ENCODE data around the gene ACYP2. TPM values are rescaled to one million over a fixed set of nuclear protein-coding genes. Genes with fewer than 3 reads are reported as not detected.
"Not testable (repeated sequence)": the region's sequence is repeated elsewhere in the genome, so short reads cannot be mapped to it uniquely, and the experiment has no call there.

The ACYP2 gene
- total RNA-seq, 1 donor from 2014 or later = 14.9 TPM

DNA sequence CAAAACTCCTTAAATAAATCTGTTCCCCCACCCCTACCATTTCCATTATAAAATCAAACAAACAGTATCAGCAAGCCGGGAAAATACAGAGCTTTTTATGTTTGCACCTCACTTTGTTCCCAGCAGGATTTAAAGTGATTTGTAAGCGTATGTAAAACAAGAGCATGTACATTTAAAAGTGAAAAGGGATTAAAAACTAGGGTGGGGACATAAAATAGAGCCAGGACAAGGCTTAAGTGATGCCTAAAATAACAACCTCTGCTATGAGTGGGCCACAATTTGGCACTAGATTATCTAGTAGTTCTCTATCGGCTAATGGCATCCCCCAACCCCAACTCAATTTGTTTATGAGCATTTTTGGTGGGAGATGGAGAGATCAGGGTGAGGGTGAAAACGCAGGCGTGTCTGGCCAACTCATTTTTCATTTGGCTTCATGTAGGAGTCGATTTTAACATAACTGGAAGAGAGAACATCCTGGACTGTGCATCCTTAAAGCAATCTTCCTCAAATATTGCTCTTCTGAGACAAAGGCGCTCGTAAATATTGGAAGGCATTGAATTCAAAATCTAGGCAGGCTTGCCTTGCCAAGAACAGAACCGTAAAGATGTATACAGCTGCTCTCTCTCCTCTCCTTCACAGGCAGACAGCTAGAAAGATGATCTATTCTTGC is 175.1 kb downstream of the ACYP2 start:
- ATAC-seq (ENCODE audit: low read depth) = no peak
- TF ChIP-seq, protein P1, sequence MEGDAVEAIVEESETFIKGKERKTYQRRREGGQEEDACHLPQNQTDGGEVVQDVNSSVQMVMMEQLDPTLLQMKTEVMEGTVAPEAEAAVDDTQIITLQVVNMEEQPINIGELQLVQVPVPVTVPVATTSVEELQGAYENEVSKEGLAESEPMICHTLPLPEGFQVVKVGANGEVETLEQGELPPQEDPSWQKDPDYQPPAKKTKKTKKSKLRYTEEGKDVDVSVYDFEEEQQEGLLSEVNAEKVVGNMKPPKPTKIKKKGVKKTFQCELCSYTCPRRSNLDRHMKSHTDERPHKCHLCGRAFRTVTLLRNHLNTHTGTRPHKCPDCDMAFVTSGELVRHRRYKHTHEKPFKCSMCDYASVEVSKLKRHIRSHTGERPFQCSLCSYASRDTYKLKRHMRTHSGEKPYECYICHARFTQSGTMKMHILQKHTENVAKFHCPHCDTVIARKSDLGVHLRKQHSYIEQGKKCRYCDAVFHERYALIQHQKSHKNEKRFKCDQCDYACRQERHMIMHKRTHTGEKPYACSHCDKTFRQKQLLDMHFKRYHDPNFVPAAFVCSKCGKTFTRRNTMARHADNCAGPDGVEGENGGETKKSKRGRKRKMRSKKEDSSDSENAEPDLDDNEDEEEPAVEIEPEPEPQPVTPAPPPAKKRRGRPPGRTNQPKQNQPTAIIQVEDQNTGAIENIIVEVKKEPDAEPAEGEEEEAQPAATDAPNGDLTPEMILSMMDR (IDR thresholded peaks at IDR 0.05) = no peak
- no peak for DNase-seq
- H3K27me3 Mint-ChIP-seq = no peaks in the 10 kb centered on the region
- POLR2A ChIA-PET = no interaction called here
- intact Hi-C loops (cut with micrococcal nuclease) = no loop called here
- peaks cover 3% of the 10 kb centered on the region for H3K9me3 Mint-ChIP-seq
- H3K4me3 Mint-ChIP-seq = no peak overlapping the region
- H3K4me1 Mint-ChIP-seq = no peaks in the 10 kb centered on the region
- CTCF ChIA-PET = no interaction called here
- H3K36me3 Mint-ChIP-seq (ENCODE audit: low read depth) = peaks cover 2% of the 10 kb centered on the region
- no peak overlapping the region for H3K27ac Mint-ChIP-seq

DNA sequence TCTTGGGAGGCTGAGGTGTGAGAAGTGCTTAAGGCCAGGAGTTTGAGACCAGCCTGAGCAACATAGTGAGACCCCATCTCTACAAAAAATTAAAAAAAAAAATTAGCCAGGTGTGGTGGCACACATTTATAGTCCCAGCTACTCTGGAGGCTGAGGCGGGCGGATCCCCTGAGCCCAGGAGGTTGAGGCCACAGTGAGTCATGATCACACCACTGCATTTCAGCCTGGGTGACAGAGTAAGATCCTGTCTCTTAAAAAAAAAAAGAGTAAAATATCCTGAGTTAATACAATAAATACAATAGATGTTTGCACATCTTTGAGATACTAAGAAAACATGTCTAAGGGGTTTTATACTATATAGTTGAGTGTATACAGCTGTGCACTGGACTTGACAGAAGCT is 179.2 kb downstream of the ACYP2 start:
- POLR2A ChIA-PET = interaction anchor here (0.7 kb wide), 1 partner anchor 24 kb away, joined by 3 read pairs; no protein-coding TSS in a partner anchor
- H3K27ac Mint-ChIP-seq; intact Hi-C loops (cut with micrococcal nuclease): not testable (repeated sequence)

DNA sequence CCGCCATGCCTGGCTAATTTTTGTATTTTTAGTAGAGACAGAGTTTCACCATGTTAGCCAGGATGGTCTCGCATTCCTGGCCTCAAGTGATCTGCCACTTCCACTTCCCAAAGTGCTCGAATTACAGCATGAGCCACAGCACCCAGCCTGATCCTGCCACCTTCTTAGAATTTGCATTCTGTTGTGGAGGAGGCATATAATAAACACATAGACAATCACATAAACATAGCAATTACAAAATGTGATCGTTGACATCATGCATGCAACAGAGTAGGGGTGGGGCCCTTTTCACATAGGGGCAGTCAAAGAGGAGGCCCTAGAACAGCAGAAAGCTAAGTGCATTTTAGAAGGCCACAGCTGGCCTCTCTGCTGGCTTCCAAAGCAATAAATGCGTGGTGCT is 180.5 kb downstream of the ACYP2 start:
- Mint-ChIP-seq H3K27me3 (no peaks in the 10 kb centered on the region), H3K36me3 (ENCODE audit: low read depth) (no peaks in the 10 kb centered on the region), H3K9me3 (no peaks in the 10 kb centered on the region), H3K4me3 (no peak overlapping the region), H3K4me1 (no peaks in the 10 kb centered on the region), H3K27ac (no peak overlapping the region)
- ATAC-seq (ENCODE audit: low read depth) = no peak
- ChIA-PET POLR2A (no interaction called here), CTCF (no interaction called here)
- TF ChIP-seq, protein P1 (IDR thresholded peaks at IDR 0.05) = no peak
- DNase-seq = no peak
- intact Hi-C loops (cut with micrococcal nuclease) = no loop called here

More for the DNA sequence above, 179.2 kb downstream of the ACYP2 start:
- H3K4me1 Mint-ChIP-seq; H3K9me3 Mint-ChIP-seq; ATAC-seq (ENCODE audit: low read depth); H3K4me3 Mint-ChIP-seq; H3K27me3 Mint-ChIP-seq; CTCF ChIA-PET; DNase-seq; H3K36me3 Mint-ChIP-seq (ENCODE audit: low read depth): not testable (repeated sequence)

DNA sequence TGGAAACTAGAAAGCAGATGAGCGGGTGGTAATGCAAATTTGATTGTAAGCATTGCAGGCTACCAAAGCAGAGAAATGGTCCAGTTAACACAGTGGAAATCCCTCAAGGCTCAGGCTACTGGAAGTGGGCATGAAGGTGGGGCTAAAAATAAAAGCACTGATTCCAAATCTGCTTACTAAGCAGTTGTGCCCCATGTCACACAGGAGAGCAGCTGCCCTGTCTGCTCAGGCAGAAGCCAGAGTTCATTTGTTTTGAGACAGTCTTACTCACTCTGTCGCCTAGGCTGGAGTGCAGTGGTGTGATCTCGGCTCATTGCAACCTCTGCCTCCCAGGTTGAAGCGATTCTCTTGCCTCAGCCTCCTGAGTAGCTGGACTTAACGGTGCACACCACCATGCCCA is 183.1 kb downstream of the ACYP2 start:
- intact Hi-C loops (cut with micrococcal nuclease) = no loop called here
- Mint-ChIP-seq H3K27ac (no peak overlapping the region), H3K9me3 (no peaks in the 10 kb centered on the region), H3K36me3 (ENCODE audit: low read depth) (no peaks in the 10 kb centered on the region), H3K4me1 (no peaks in the 10 kb centered on the region), H3K4me3 (no peak overlapping the region), H3K27me3 (no peaks in the 10 kb centered on the region)
- no peak for ATAC-seq (ENCODE audit: low read depth)
- TF ChIP-seq, protein P1 (IDR thresholded peaks at IDR 0.05) = no peak
- DNase-seq = no peak
- CTCF ChIA-PET = no interaction called here
- POLR2A ChIA-PET = no interaction called here

DNA sequence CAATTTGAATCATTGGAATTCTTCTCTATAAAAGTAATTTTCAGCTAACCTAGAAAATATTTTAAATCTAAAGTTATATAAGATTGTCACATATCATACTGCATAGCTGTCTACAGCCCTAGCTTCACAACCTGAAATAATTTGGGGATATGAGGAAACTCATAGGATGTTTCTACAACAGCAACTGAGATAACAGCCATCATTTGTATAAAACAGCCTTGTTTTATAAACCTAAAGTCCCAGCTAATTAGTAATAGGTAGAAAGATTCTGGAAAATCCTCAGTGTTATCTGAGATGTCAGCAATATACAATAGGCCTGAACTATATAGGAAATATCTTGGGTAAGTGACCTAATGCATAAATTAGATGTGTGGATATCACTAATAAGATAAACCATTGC is 188.2 kb downstream of the ACYP2 start:
- H3K27ac Mint-ChIP-seq = no peak overlapping the region
- peaks cover 8% of the 10 kb centered on the region for H3K36me3 Mint-ChIP-seq (ENCODE audit: low read depth)
- no peaks in the 10 kb centered on the region for H3K4me1 Mint-ChIP-seq
- DNase-seq (no peak), ATAC-seq (ENCODE audit: low read depth) (no peak)
- POLR2A ChIA-PET = no interaction called here
- H3K9me3 Mint-ChIP-seq = no peaks in the 10 kb centered on the region
- TF ChIP-seq, protein P1 (IDR thresholded peaks at IDR 0.05) = no peak
- CTCF ChIA-PET = no interaction called here
- intact Hi-C loops (cut with micrococcal nuclease) = no loop called here
- no peak overlapping the region for H3K4me3 Mint-ChIP-seq
- no peaks in the 10 kb centered on the region for H3K27me3 Mint-ChIP-seq

DNA sequence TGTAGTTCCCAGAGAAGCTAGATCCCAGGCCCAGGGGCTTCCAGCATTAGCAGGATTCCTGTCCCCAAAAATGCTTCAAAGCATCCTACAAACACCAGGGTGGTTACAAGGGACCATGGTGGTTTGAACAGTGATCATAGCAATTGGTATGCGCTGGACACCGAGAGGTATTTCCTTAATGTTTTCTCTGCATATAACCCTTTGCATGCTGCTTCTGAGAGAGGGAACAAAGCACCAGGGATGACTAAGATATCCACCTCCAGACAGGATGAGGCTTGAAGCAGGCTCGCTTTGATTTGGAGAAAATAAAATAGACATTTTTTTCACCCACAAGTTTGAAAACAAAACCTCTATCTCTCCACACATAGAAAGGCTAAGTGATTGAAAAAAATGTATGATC is 191.1 kb downstream of the ACYP2 start:
- TF ChIP-seq, protein P1 (IDR thresholded peaks at IDR 0.05) = no peak
- H3K27me3 Mint-ChIP-seq = no peaks in the 10 kb centered on the region
- intact Hi-C loops (cut with micrococcal nuclease) = no loop called here
- DNase-seq (no peak), ATAC-seq (ENCODE audit: low read depth) (no peak)
- peaks cover 8% of the 10 kb centered on the region for H3K36me3 Mint-ChIP-seq (ENCODE audit: low read depth)
- no peak overlapping the region for H3K27ac Mint-ChIP-seq
- no peaks in the 10 kb centered on the region for H3K9me3 Mint-ChIP-seq
- no peaks in the 10 kb centered on the region for H3K4me1 Mint-ChIP-seq
- no peak overlapping the region for H3K4me3 Mint-ChIP-seq
- ChIA-PET POLR2A (no interaction called here), CTCF (no interaction called here)

Measured in activated B cell treated with CpG ODN at 0.5 μM for 24 hours (primary cell).